ENCODE data around the gene ZBTB20.
A peak's percentile ranks its signal among the peaks of the same experiment; 100 is the strongest.

ZBTB20 gene

DNA sequence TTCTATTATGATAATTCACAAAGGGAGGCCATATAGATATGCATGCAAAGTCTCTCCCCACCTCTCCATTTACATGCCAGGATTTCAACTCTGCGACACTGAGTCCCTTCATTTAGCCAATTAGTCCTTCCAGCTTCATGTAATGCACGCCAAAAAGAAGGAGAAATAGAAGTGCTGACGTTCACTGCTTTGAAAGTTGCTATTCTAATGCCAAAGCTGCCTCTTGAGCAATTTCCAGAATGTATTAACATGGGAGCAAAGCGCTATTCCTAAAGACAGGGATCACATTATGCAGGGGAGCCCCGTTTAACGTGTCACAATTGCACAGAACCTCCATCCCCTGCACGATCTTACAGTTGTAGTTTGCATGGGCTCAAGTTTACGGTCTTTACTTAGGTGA lies 722.8 kb downstream of the ZBTB20 start:
- no peak for DNase-seq (ENCODE audit: low read depth)
- no peak for TF ChIP-seq CTCF (IDR thresholded peaks at IDR 0.05; ENCODE audit: low read depth, low read length, missing control alignments)
- no peak overlapping the region for H3K4me3 ChIP-seq (ENCODE audit: low read depth, low read length)

- no peak for TF ChIP-seq CTCF (IDR thresholded peaks at IDR 0.05; ENCODE audit: low read depth, low read length, missing control alignments)
- no peak overlapping the region for H3K4me3 ChIP-seq (ENCODE audit: low read depth, low read length)
- DNase-seq (ENCODE audit: low read depth): no peak
Measured at GRCh38 chr3:114421204-114421603, 725.9 kb downstream of the ZBTB20 start.

DNA sequence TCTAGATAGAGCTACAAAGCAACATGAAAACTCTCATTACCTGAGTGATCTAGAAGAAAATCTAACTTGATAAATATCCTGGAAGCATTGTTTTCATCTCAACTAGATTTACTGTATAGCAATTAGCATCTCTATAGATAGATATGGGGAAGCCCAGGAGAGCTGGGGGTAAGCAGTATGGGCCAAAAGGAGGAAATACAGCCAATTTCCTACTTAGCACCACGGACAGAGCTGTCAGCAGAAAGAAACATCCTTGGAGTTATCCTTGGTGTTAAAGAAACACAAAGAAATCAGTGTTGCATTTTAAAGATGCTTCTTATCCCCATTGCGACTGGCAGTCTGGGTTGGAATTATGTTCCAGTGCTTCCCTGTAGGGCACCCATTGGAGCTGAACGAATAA lies 727.0 kb downstream of the ZBTB20 start:
- no peak for DNase-seq (ENCODE audit: low read depth)
- H3K4me3 ChIP-seq (ENCODE audit: low read depth, low read length): no peak overlapping the region
- TF ChIP-seq CTCF (IDR thresholded peaks at IDR 0.05; ENCODE audit: low read depth, low read length, missing control alignments): no peak

DNA sequence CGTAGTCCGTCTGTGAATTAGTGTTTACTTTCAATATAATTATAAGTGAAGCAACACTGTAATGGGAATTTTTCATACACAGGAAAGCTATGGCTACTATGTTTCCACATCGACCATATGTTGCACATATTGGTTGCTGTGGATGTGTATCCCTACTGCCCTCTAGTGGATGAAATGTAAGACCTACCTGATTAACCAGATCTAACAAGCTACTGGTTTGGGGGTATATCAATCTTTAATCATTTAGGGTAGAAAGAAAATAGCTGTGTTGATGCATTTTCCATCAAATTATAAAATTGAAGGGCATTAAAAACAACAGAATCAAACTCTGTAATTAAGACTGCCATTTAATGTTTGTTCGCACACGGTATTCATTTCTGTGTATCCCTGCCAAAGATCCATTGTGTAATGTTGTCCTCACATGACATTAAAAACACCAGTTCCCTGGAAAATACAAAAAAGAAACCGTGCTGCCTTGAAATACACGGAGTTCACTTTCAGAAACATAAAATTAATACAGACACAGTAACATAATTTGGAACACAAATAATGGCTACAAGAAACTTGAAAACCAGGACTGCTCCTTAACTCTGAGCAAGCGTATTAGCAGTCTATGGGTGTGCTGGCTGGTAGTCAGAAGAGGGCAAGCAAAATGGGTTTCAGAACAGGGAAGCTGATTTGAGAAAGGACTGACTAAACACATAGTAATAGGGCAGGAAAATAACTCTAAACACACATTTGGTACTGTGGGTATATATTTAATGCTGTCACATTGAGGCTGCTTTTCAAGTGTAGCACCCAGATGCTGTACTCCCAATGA lies 728.2 kb downstream of the ZBTB20 start:
- TF ChIP-seq CTCF (IDR thresholded peaks at IDR 0.05; ENCODE audit: low read depth, low read length, missing control alignments): peak; percentile 68
- no peak overlapping the region for H3K4me3 ChIP-seq (ENCODE audit: low read depth, low read length)
- DNase-seq (ENCODE audit: low read depth): no peak

DNA sequence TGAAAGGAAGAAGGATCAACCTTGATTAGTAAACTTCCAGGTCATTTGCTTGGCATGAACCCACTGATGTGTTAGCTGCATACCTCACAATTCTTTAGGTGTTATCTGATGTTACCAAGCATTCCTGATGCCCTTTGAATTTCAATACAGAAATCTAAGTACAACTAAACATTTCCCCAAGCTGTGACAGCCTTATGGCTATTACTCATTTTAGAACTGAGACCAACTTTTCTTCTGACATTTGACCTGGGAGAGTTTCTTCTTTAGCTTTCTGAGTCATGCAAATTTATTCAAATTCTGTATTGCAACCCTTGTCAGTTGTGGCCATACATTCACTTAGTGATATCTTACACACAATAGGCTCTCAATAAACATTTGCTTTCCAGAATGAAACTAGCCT lies 729.0 kb downstream of the ZBTB20 start:
- TF ChIP-seq CTCF (IDR thresholded peaks at IDR 0.05; ENCODE audit: low read depth, low read length, missing control alignments): no peak
- no peak overlapping the region for H3K4me3 ChIP-seq (ENCODE audit: low read depth, low read length)
- DNase-seq (ENCODE audit: low read depth): no peak

GRCh38 chr3:114417675-114418074 lies 729.4 kb downstream of the ZBTB20 start:
- DNase-seq (ENCODE audit: low read depth): no peak
- TF ChIP-seq CTCF (IDR thresholded peaks at IDR 0.05; ENCODE audit: low read depth, low read length, missing control alignments): no peak
- no peak overlapping the region for H3K4me3 ChIP-seq (ENCODE audit: low read depth, low read length)

DNA sequence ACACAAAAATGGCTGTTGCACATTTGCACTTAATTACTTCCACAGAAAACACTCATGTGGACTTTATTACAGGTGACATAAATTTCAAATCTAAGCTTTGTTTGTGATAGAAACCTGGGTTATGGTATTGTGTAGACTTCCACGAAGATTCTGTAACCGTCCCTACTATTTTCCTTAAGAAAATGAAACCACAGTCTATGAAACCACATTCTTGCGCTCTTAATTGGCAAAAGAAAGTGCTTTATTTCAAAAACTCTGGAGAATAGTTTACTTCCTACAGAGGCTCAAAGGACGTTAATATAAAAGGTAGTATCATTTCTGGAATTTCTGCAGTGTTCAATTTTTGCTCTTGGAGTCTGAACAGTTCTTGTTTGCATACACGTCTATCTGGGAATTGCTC lies 729.8 kb downstream of the ZBTB20 start:
- H3K4me3 ChIP-seq (ENCODE audit: low read depth, low read length): no peak overlapping the region
- TF ChIP-seq CTCF (IDR thresholded peaks at IDR 0.05; ENCODE audit: low read depth, low read length, missing control alignments): no peak
- no peak for DNase-seq (ENCODE audit: low read depth)

Measured in GM12864 (cell line).